Embryonic facial prominence (tissue), 1 donor: ENCODE measurements around the gene ADAMTS19.
A peak's percentile ranks its signal among the peaks of the same experiment; 100 is the strongest.

Experiments
- DNase-seq: peaks from one replicate; pipeline ENCODE4 v3.0.0-alpha.2; 2016; ENCODE audit errors: extremely low spot score

The ADAMTS19 gene

GRCh38 chr5:129768735-129769134 is 308.6 kb downstream of the ADAMTS19 start:
- DNase-seq: no peak

GRCh38 chr5:129770024-129770820 is 310.1 kb downstream of the ADAMTS19 start:
- DNase-seq: no peak

- DNase-seq: peak; percentile 36
Measured at GRCh38 chr5:129771058-129771838, 311.1 kb downstream of the ADAMTS19 start.

- DNase-seq: no peak
Measured at GRCh38 chr5:129773376-129773775, 313.3 kb downstream of the ADAMTS19 start.

GRCh38 chr5:129781594-129781993 is 321.5 kb downstream of the ADAMTS19 start:
- DNase-seq: no peak
